Right lobe of liver (tissue), 6 donors: ENCODE measurements around the gene NOS3. TPM values are rescaled to one million over a fixed set of nuclear protein-coding genes. Genes with fewer than 3 reads are reported as not detected.

Experiments
- ATAC-seq, 4 donors: fragments of 200-7000 bp; cut with Tn5 transposase; one replicate each; pipeline ENCODE4 v1.9.1; 2020; ENCODE audit warnings: mild to moderate bottlenecking in 4 of 4, moderate library complexity in 4 of 4
- DNase-seq, 3 donors: peaks; one replicate each; pipeline ENCODE4 v3.0.0-alpha.2; 2020
- H3K27ac ChIP-seq, 3 donors: fragments of 200-600 bp; one replicate each; pipeline ENCODE4 v1.8.0; 2022
- H3K27me3 ChIP-seq, 2 donors: fragments of 200-600 bp; one replicate each; pipeline ENCODE4 v1.8.0; 2022
- H3K36me3 ChIP-seq, 4 donors: fragments of 200-600 bp; sonication (generic) in 1 of 4; one replicate each; pipeline versions ENCODE4 v1.5.1 to v1.8.0; 2017 to 2022; ENCODE audit warnings: control low read depth in 1 of 4
- H3K4me1 ChIP-seq, 4 donors: fragments of 200-600 bp; sonication (generic) in 1 of 4; one replicate each; pipeline versions ENCODE4 v1.5.1 to v1.8.0; 2017 to 2022; ENCODE audit warnings: control low read depth in 1 of 4
- H3K4me3 ChIP-seq, 3 donors: fragments of 200-600 bp; one replicate each; pipeline ENCODE4 v1.8.0; 2022
- H3K9me3 ChIP-seq, 4 donors: fragments of 200-600 bp; sonication (generic) in 1 of 4; one replicate each; pipeline versions ENCODE4 v1.5.1 to v1.8.0; 2017 to 2022; ENCODE audit warnings: control low read depth in 1 of 4
- CTCF ChIP-seq, 4 donors: fragments of 200-600 bp in 3 of 4; fragments of 450-650 bp in 1 of 4; IDR thresholded peaks; one replicate each; pipeline versions ENCODE4 v1.5.1 to v1.8.0; 2016 to 2022; ENCODE audit warnings: antibody characterized with exemption in 4 of 4, mild to moderate bottlenecking in 2 of 4
- POLR2A ChIP-seq: fragments of 450-650 bp; IDR thresholded peaks from one replicate; pipeline ENCODE4 v1.6.1; 2017; ENCODE audit warnings: antibody characterized with exemption, mild to moderate bottlenecking
- WGBS: methylation state at CpG from one replicate; pipeline ENCODE4 v1.1.6; 2018; ENCODE audit warnings: low coverage, low lambda C conversion rate; ENCODE audit not compliant: insufficient coverage; ENCODE audit errors: missing lambda C conversion rate; 5-methylcytosine and 5-hydroxymethylcytosine counted together
- intact Hi-C, 2 donors: fragments of 100-400 bp; cut with DNase I; formaldehyde crosslinking; loops; one replicate each; pipeline versions ENCODE4 v1.11.2 to v1.14.1; 2022
- total RNA-seq, 6 experiments: library from RNA; depleted of rRNA in 2 of 6; stranded (reverse); fragments of >200 nt in 2 of 6; fragmentation: NEBNext Ultra II Directional in 3 of 6; extraction: Animal tissue kit (Norgen Biotek cat#: 25700) in 3 of 6; gene quantifications; one replicate each; pipeline versions ENCODE4 v1.1.0 to v1.2.4, GENCODE V29; 2016 to 2023
- donor health status: DM: no; HTN: yes; CAD: no.
- donor health status: DM: no; HTN: no; CAD: no.
- donor health status: DM: no; HTN: no; CAD: no.
- donor health status: DM: no; HTN: yes; CAD: no.
- donor health status: DM: no; HTN: yes; CAD: no.

Gene NOS3
- total RNA-seq, 6 experiments from 2014 or later, result 2.4 to 9.2 (median 5.0) TPM

GRCh38 chr7:150954986-150955518 lies 35.8 kb upstream of the NOS3 start:
- Histone ChIP-seq H3K4me1 (no peaks in the 10 kb centered on the region), H3K4me3 (no peak overlapping the region), H3K27me3 (no peaks in the 10 kb centered on the region), H3K27ac (no peak overlapping the region), H3K9me3 (no peaks in the 10 kb centered on the region), H3K36me3 (no peaks in the 10 kb centered on the region)
- 62% methylated on average over 6 of the region's 21 CpGs for WGBS
- intact Hi-C loops, result no loop called here
- ATAC-seq (no peak), DNase-seq (no peak)
- TF ChIP-seq CTCF (IDR thresholded peaks at IDR 0.05), result no peak
- TF ChIP-seq POLR2A, result no peak

GRCh38 chr7:150955519-150956394 lies 35.1 kb upstream of the NOS3 start:
- WGBS, result 90% methylated on average over 2 of the region's 38 CpGs
- DNase-seq (no peak), ATAC-seq (peak in 2 of 4 donors; percentile 10 to 22)
- H3K27ac ChIP-seq, result no peak overlapping the region
- H3K36me3 ChIP-seq, result no peaks in the 10 kb centered on the region
- H3K9me3 ChIP-seq, result no peaks in the 10 kb centered on the region
- no peak overlapping the region for H3K4me3 ChIP-seq
- intact Hi-C loops, result no loop called here
- no peaks in the 10 kb centered on the region for H3K4me1 ChIP-seq
- no peaks in the 10 kb centered on the region for H3K27me3 ChIP-seq
- TF ChIP-seq CTCF (IDR thresholded peaks at IDR 0.05) (no peak), POLR2A (no peak)

GRCh38 chr7:150956395-150957132 lies 34.3 kb upstream of the NOS3 start:
- H3K27me3 ChIP-seq, result no peaks in the 10 kb centered on the region
- no peaks in the 10 kb centered on the region for H3K4me1 ChIP-seq
- H3K4me3 ChIP-seq, result no peak overlapping the region
- no peaks in the 10 kb centered on the region for H3K36me3 ChIP-seq
- intact Hi-C loops, result no loop called here
- H3K27ac ChIP-seq, result no peak overlapping the region
- TF ChIP-seq CTCF (IDR thresholded peaks at IDR 0.05) (no peak), POLR2A (no peak)
- ATAC-seq (no peak), DNase-seq (no peak)
- WGBS, result 83% methylated on average over 8 of the region's 9 CpGs
- H3K9me3 ChIP-seq, result no peaks in the 10 kb centered on the region

GRCh38 chr7:150957133-150958020 lies 33.4 kb upstream of the NOS3 start:
- peak in 1 of 4 donors; percentile 20 for ATAC-seq
- intact Hi-C loops, result no loop called here
- H3K27me3 ChIP-seq, result no peaks in the 10 kb centered on the region
- H3K9me3 ChIP-seq, result no peaks in the 10 kb centered on the region
- DNase-seq, result no peak
- H3K4me3 ChIP-seq, result no peak overlapping the region
- 72% methylated on average over 16 of the region's 26 CpGs for WGBS
- H3K4me1 ChIP-seq, result no peaks in the 10 kb centered on the region
- no peak overlapping the region for H3K27ac ChIP-seq
- TF ChIP-seq CTCF (IDR thresholded peaks at IDR 0.05), result no peak
- no peak for TF ChIP-seq POLR2A
- no peaks in the 10 kb centered on the region for H3K36me3 ChIP-seq
